Caco-2 (cell line): Measurements from ENCODE around the gene CREB5. TPM values are rescaled to one million over a fixed set of nuclear protein-coding genes. Genes with fewer than 3 reads are reported as not detected.

Source experiments
- BruUV-seq: library from RNA; stranded (reverse); fragments of 400-500 nt; replicated peaks from 2 replicates; lab custom pipeline; 2021; lab: Mats Ljungman, UMichigan
- CTCF ChIA-PET: fragments of 300-600 bp; sonication (Branson Sonifier 250); formaldehyde crosslinking; loops from one replicate; lab custom pipeline; 2022; ENCODE audit warnings: antibody characterized with exemption; lab: Charles Lee
- POLR2A ChIA-PET: fragments of 300-600 bp; sonication (Branson Sonifier 250); formaldehyde crosslinking; loops from one replicate; lab custom pipeline; 2022; ENCODE audit warnings: antibody characterized with exemption; lab: Charles Lee
- DNase-seq, 2 experiments: peaks; one replicate each; pipeline versions ENCODE4 v3.0.0 to v3.0.0-alpha.2; 2020 to 2022
- H3K27me3 ChIP-seq: replicated peaks from 2 replicates; pipeline ENCODE4 v1.6.0; 2011; ENCODE audit warnings: low read length; ENCODE audit not compliant: control insufficient read depth, insufficient read depth
- H3K36me3 ChIP-seq: 2 replicates; pipeline ENCODE4 v1.5.1; 2011; ENCODE audit warnings: low read length; ENCODE audit not compliant: control insufficient read depth, insufficient read depth
- H3K4me1 ChIP-seq: fragments of 250-450 bp; sonication (Bioruptor Pico); 2 replicates; pipeline ENCODE4 v1.5.1; 2020; ENCODE audit warnings: mild to moderate bottlenecking
- H3K4me3 ChIP-seq: 2 replicates; pipeline ENCODE4 v1.5.1; 2011; ENCODE audit warnings: low read depth, mild to moderate bottlenecking, control low read depth, low read length
- H3K9me3 ChIP-seq: fragments of 250-450 bp; sonication (Bioruptor Pico); 2 replicates; pipeline ENCODE4 v1.5.1; 2020; ENCODE audit warnings: mild to moderate bottlenecking, moderate library complexity
- H3K27ac Mint-ChIP-seq: one replicate; pipeline ENCODE4 v1.8.0; 2022; ENCODE audit warnings: mixed read lengths; ENCODE audit not compliant: unreplicated experiment
- H3K27me3 Mint-ChIP-seq: one replicate; pipeline ENCODE4 v1.8.0; 2022; ENCODE audit warnings: mixed read lengths; ENCODE audit not compliant: insufficient read depth, unreplicated experiment
- H3K36me3 Mint-ChIP-seq: one replicate; pipeline ENCODE4 v1.8.0; 2022; ENCODE audit warnings: mild to moderate bottlenecking, mixed read lengths; ENCODE audit not compliant: insufficient read depth, unreplicated experiment
- H3K4me1 Mint-ChIP-seq: one replicate; pipeline ENCODE4 v1.8.0; 2022; ENCODE audit warnings: low read depth, mixed read lengths; ENCODE audit not compliant: unreplicated experiment
- H3K4me3 Mint-ChIP-seq: one replicate; pipeline ENCODE4 v1.8.0; 2022; ENCODE audit warnings: mild to moderate bottlenecking, moderate library complexity, mixed read lengths; ENCODE audit not compliant: unreplicated experiment
- H3K9me3 Mint-ChIP-seq: one replicate; pipeline ENCODE4 v1.8.0; 2022; ENCODE audit warnings: mixed read lengths; ENCODE audit not compliant: unreplicated experiment
- CTCF ChIP-seq, 2 experiments: fragments of 200-600 bp in 1 of 2; IDR thresholded peaks; 1 replicate in 1 of 2; 2 replicates in 1 of 2; pipeline versions ENCODE4 v1.5.1 to v1.8.0; 2011 to 2022; ENCODE audit warnings: antibody characterized with exemption in 1 of 2, control low read depth in 1 of 2, inconsistent platforms in 1 of 2, low read depth in 1 of 2, low read length in 1 of 2, mild to moderate bottlenecking in 1 of 2, moderate library complexity in 1 of 2; ENCODE audit not compliant: insufficient read depth in 1 of 2, severe bottlenecking in 1 of 2, unreplicated experiment in 1 of 2
- intact Hi-C: fragments of 100-400 bp; cut with micrococcal nuclease; formaldehyde crosslinking; loops from one replicate; pipeline ENCODE4 v1.10.0; 2022; ENCODE audit not compliant: unreplicated experiment
- total RNA-seq: library from RNA; stranded (reverse); gene quantifications from 2 replicates; pipeline ENCODE4 v1.2.3, GENCODE V29; 2022

CREB5 gene
- total RNA-seq, 1 experiment from 2014 or later = 9.1 TPM

GRCh38 chr7:28858206-28858605, 445.9 kb downstream of the CREB5 start:
- no peaks in the 10 kb centered on the region for H3K36me3 ChIP-seq
- BruUV-seq = no TSS peak
- H3K27me3 ChIP-seq = peaks cover under 1% of the 10 kb centered on the region; the same call in 1 of the 2 replicates
- intact Hi-C loops = no loop called here
- Mint-ChIP-seq H3K4me3 (no peak overlapping the region), H3K27me3 (peaks cover 5% of the 10 kb centered on the region), H3K4me1 (peaks cover 7% of the 10 kb centered on the region), H3K9me3 (no peaks in the 10 kb centered on the region), H3K36me3 (no peaks in the 10 kb centered on the region), H3K27ac (no peak overlapping the region)
- H3K9me3 ChIP-seq = no peaks in the 10 kb centered on the region
- CTCF ChIA-PET = interaction anchor here (0.9 kb wide), 1 partner anchor 14 kb away, joined by 4 read pairs; no protein-coding TSS in a partner anchor
- no peak for DNase-seq
- peaks cover 12% of the 10 kb centered on the region; the same call in 1 of the 2 replicates for H3K4me1 ChIP-seq
- no peak for TF ChIP-seq CTCF (IDR thresholded peaks at IDR 0.05; ENCODE audit: insufficient read depth in 1 of 2, low read depth in 1 of 2, low read length in 1 of 2, severe bottlenecking in 1 of 2, unreplicated experiment in 1 of 2)
- H3K4me3 ChIP-seq = no peak overlapping the region
- POLR2A ChIA-PET = no interaction called here

DNA sequence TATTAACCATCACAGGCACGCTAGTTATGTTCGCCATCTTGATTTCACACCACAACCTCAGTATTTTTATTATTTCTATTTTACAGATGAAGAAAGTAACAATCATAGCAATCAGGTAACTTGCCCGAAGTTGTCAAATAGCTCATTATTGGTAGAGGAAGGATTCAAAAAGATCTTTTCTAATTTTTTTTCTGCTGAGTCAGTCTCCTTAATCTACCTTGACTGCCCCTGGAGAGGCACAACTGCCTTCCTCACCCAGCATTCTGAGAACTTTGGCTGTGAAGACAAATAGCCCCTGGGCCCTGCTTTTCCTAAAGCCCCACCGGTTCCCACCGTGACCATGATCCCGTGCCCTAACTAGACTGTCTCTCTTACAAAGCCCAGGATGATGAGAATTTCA, 446.6 kb downstream of the CREB5 start:
- H3K4me1 Mint-ChIP-seq = peaks cover 7% of the 10 kb centered on the region
- H3K27me3 ChIP-seq = no peaks in the 10 kb centered on the region
- no TSS peak for BruUV-seq
- ChIA-PET POLR2A (no interaction called here), CTCF (no interaction called here)
- 0 out of 2 replicates have a peak, but pooled peaks cover 6% of the 10 kb centered on the region for H3K4me1 ChIP-seq
- no peaks in the 10 kb centered on the region for H3K36me3 ChIP-seq
- H3K9me3 ChIP-seq = no peaks in the 10 kb centered on the region
- no peak overlapping the region for H3K27ac Mint-ChIP-seq
- H3K9me3 Mint-ChIP-seq = no peaks in the 10 kb centered on the region
- no peaks in the 10 kb centered on the region for H3K27me3 Mint-ChIP-seq
- no peak for DNase-seq
- no peak overlapping the region for H3K4me3 Mint-ChIP-seq
- no peak overlapping the region for H3K4me3 ChIP-seq
- no peaks in the 10 kb centered on the region for H3K36me3 Mint-ChIP-seq
- TF ChIP-seq CTCF (IDR thresholded peaks at IDR 0.05; ENCODE audit: insufficient read depth in 1 of 2, low read depth in 1 of 2, low read length in 1 of 2, severe bottlenecking in 1 of 2, unreplicated experiment in 1 of 2) = no peak
- intact Hi-C loops = no loop called here

GRCh38 chr7:28861825-28862224, 449.5 kb downstream of the CREB5 start:
- DNase-seq = no peak
- no peaks in the 10 kb centered on the region for H3K27me3 ChIP-seq
- no peaks in the 10 kb centered on the region for H3K36me3 Mint-ChIP-seq
- H3K27me3 Mint-ChIP-seq = no peaks in the 10 kb centered on the region
- no peak overlapping the region for H3K4me3 Mint-ChIP-seq
- H3K9me3 ChIP-seq = no peaks in the 10 kb centered on the region
- no peak for TF ChIP-seq CTCF (IDR thresholded peaks at IDR 0.05; ENCODE audit: insufficient read depth in 1 of 2, low read depth in 1 of 2, low read length in 1 of 2, severe bottlenecking in 1 of 2, unreplicated experiment in 1 of 2)
- H3K4me3 ChIP-seq = no peak overlapping the region
- H3K4me1 Mint-ChIP-seq = peaks cover 15% of the 10 kb centered on the region
- peaks cover 22% of the 10 kb centered on the region for H3K4me1 ChIP-seq
- ChIA-PET CTCF (no interaction called here), POLR2A (no interaction called here)
- BruUV-seq = no TSS peak
- intact Hi-C loops = no loop called here
- no peak overlapping the region for H3K27ac Mint-ChIP-seq
- no peaks in the 10 kb centered on the region for H3K9me3 Mint-ChIP-seq
- H3K36me3 ChIP-seq = no peaks in the 10 kb centered on the region
